Body of pancreas (tissue), 4 donors: ENCODE measurements around the gene TEX2.

ENCODE experiments used
- POLR2A ChIP-seq, 3 donors: fragments of 450-650 bp; IDR thresholded peaks; one replicate each; pipeline ENCODE4 v1.6.1; 2016; ENCODE audit warnings: antibody characterized with exemption in 3 of 3, mild to moderate bottlenecking in 2 of 3
- TF ChIP-seq, protein P1 (sequence below), 7 experiments: fragments of 450-650 bp in 4 of 7; fragments of 200-600 bp in 3 of 7; sonication (generic) in 3 of 7; IDR thresholded peaks; one replicate each; pipeline ENCODE4 v1.5.1; 2016 to 2019; ENCODE audit warnings: antibody characterized with exemption in 7 of 7

DNA sequence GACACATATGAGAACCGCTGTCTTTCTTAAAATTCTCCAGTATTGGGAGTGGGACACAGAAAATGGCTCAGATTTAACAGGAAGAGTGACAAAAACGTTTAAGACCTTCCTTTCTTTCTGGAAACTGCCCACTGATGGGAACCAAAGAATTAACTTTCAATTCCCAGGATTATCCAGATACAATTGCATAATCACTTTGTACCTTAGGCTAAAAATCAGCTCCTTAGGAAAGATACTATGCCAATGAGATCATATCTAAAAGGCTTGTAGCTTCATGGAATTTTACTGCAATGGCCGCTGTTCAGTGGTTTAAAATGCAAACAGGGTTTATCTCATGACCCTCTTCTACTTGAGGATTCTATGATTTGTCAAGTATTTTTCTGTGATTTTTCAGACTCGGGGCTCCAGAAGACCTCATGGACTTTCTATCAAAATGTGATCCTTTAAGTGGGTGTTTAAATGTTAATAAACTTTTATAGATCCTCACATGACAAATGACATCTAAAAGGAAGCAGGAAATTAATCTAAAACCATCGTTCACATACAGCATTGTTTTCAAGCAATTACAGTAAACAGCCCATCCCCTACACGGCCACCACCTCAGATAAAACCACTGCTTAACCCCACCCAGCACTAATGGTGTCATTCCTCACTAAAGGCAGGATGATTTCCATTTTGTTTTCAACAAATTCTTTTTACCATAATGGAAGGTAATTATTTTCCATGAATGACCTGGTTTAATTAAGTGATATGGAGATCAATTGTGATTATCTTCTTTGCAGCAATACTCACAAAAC is 101.5 kb downstream of the TEX2 start:
- TF ChIP-seq POLR2A (IDR thresholded peaks at IDR 0.05), result no peak
- TF ChIP-seq, protein P1, sequence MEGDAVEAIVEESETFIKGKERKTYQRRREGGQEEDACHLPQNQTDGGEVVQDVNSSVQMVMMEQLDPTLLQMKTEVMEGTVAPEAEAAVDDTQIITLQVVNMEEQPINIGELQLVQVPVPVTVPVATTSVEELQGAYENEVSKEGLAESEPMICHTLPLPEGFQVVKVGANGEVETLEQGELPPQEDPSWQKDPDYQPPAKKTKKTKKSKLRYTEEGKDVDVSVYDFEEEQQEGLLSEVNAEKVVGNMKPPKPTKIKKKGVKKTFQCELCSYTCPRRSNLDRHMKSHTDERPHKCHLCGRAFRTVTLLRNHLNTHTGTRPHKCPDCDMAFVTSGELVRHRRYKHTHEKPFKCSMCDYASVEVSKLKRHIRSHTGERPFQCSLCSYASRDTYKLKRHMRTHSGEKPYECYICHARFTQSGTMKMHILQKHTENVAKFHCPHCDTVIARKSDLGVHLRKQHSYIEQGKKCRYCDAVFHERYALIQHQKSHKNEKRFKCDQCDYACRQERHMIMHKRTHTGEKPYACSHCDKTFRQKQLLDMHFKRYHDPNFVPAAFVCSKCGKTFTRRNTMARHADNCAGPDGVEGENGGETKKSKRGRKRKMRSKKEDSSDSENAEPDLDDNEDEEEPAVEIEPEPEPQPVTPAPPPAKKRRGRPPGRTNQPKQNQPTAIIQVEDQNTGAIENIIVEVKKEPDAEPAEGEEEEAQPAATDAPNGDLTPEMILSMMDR (IDR thresholded peaks at IDR 0.05), result no peak
